GM12891 (cell line): ENCODE results near the gene ENHO.

ENCODE experiments used
- POLR2A ChIP-seq: IDR thresholded peaks from 2 replicates; pipeline ENCODE4 v1.6.1; 2011; ENCODE audit warnings: low read depth, low read length, control low read depth
- POLR2AphosphoS5 ChIP-seq: IDR thresholded peaks from 2 replicates; pipeline ENCODE4 v1.6.1; 2011; ENCODE audit warnings: low read depth, low read length, control low read depth

DNA sequence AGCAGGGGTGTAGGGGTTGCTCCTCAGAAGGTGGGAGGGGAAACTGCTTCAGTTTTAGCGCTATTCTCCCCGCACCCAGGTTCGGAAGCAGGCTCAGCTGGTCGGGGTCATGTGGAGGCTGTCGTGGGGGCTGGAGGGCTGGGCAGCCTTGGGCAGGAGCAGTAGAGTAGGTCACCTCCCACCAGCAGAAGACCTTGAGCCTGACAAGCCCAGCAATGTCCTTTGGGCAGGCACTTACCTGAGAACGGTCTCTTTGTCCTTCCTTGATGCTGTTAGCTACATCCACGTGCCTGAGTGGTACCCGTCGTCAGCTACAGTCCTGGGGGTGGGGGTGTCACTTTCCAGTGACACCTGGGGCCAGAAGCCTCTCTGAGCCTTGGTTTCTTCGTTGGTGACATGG lies 20.3 kb downstream of the ENHO start:
- TF ChIP-seq POLR2A (no peak), POLR2AphosphoS5 (no peak)
